Endothelial cell of umbilical vein (primary cell): ENCODE results near the gene F5. TPM values are rescaled to one million over a fixed set of nuclear protein-coding genes. Genes with fewer than 3 reads are reported as not detected.
A peak's percentile ranks its signal among the peaks of the same experiment; 100 is the strongest.

Experiments used
- BruUV-seq: library from RNA; stranded (reverse); fragments of 400-500 nt; replicated peaks from 2 replicates; lab custom pipeline; 2021; lab: Mats Ljungman, UMichigan
- CTCF ChIA-PET: fragments of 300-600, 350-600 bp; sonication (Branson Sonifier 250); formaldehyde crosslinking; loops from one replicate; lab custom pipeline; 2021; ENCODE audit warnings: antibody characterized with exemption, inconsistent platforms; lab: Charles Lee
- POLR2A ChIA-PET: fragments of 300-600, 350-600 bp; sonication (Branson Sonifier 250); formaldehyde crosslinking; loops from one replicate; lab custom pipeline; 2021; ENCODE audit warnings: antibody characterized with exemption, inconsistent platforms; lab: Charles Lee
- DNase-seq: peaks from one replicate; pipeline ENCODE4 v3.0.0-alpha.2; 2011; ENCODE audit warnings: low read depth, low spot score
- FAIRE-seq: peaks from 2 replicates; lab custom pipeline; 2011; peaks lifted over from hg19 to GRCh38; lab: Jason Lieb, UNC
- H2AFZ ChIP-seq: 2 replicates; pipeline ENCODE4 v1.6.0; 2012; ENCODE audit warnings: low read depth, low read length, control low read depth, inconsistent platforms
- H3K27ac ChIP-seq: 2 replicates; pipeline ENCODE4 v1.5.1; 2011; ENCODE audit warnings: low read depth, mild to moderate bottlenecking, control low read depth, low read length, moderate library complexity; ENCODE audit not compliant: insufficient read depth
- H3K27me3 ChIP-seq, 2 experiments: 2 replicates each; pipeline versions ENCODE4 v1.6.0 to v1.6.1; 2011; ENCODE audit warnings: low read length in 2 of 2, mixed read lengths in 1 of 2; ENCODE audit not compliant: control insufficient read depth in 2 of 2, insufficient read depth in 2 of 2
- H3K36me3 ChIP-seq, 2 experiments: 2 replicates in 1 of 2; 3 replicates in 1 of 2; pipeline ENCODE4 v1.5.1; 2011; ENCODE audit warnings: low read length in 2 of 2, mild to moderate bottlenecking in 1 of 2, moderate library complexity in 1 of 2; ENCODE audit not compliant: control insufficient read depth in 2 of 2, insufficient read depth in 2 of 2; ENCODE audit errors: extremely low read depth in 1 of 2
- H3K4me1 ChIP-seq: 3 replicates; pipeline ENCODE4 v1.5.1; 2011; ENCODE audit warnings: mild to moderate bottlenecking, low read length; ENCODE audit not compliant: control insufficient read depth, insufficient read depth; ENCODE audit errors: extremely low read depth
- H3K4me2 ChIP-seq: 2 replicates; pipeline ENCODE4 v1.6.1; 2011; ENCODE audit warnings: low read length, control low read depth, mixed read lengths; ENCODE audit not compliant: insufficient read depth
- H3K4me3 ChIP-seq, 3 experiments: fragments of 200-600 bp in 1 of 3; sonication (generic), shearing (Covaris generic) in 1 of 3; replicated peaks in 1 of 3; 2 replicates each; pipeline ENCODE4 v1.5.1; 2011 to 2016; ENCODE audit warnings: control low read depth in 3 of 3, low read length in 3 of 3, mild to moderate bottlenecking in 2 of 3, inconsistent platforms in 1 of 3, low read depth in 1 of 3, moderate library complexity in 1 of 3; ENCODE audit not compliant: insufficient read depth in 1 of 3
- H3K79me2 ChIP-seq: 2 replicates; pipeline ENCODE4 v1.6.0; 2012; ENCODE audit warnings: low read length, inconsistent platforms; ENCODE audit not compliant: control insufficient read depth, insufficient read depth
- H3K9ac ChIP-seq: replicated peaks from 2 replicates; pipeline ENCODE3; 2011; ENCODE audit warnings: low read length, control low read depth; ENCODE audit not compliant: insufficient read depth; ENCODE audit errors: extremely low read depth
- H3K9me1 ChIP-seq: replicated peaks from 3 replicates; pipeline ENCODE4 v1.6.0; 2011; ENCODE audit warnings: mild to moderate bottlenecking, low read length; ENCODE audit not compliant: control insufficient read depth, insufficient read depth; ENCODE audit errors: extremely low read depth
- H3K9me3 ChIP-seq: replicated peaks from 2 replicates; pipeline ENCODE4 v1.5.1; 2012; ENCODE audit warnings: low read length, inconsistent platforms; ENCODE audit not compliant: control insufficient read depth, insufficient read depth
- H4K20me1 ChIP-seq: replicated peaks from 2 replicates; pipeline ENCODE3; 2011; ENCODE audit warnings: mild to moderate bottlenecking, low read length; ENCODE audit not compliant: control insufficient read depth, insufficient read depth; ENCODE audit errors: extremely low read depth
- CTCF ChIP-seq, 2 donors: IDR thresholded peaks; 1 replicate in 1 of 2; 2 replicates in 1 of 2; pipeline ENCODE4 v1.5.1; 2011; ENCODE audit warnings: low read length in 2 of 2, mild to moderate bottlenecking in 2 of 2, moderate library complexity in 2 of 2, control low read depth in 1 of 2, inconsistent platforms in 1 of 2, low read depth in 1 of 2; ENCODE audit not compliant: insufficient read depth in 1 of 2; ENCODE audit errors: extremely low read depth in 1 of 2
- EZH2 ChIP-seq: IDR thresholded peaks from 2 replicates; pipeline ENCODE4 v1.6.1; 2012; ENCODE audit warnings: borderline replicate concordance, low read depth, mild to moderate bottlenecking, moderate library complexity, low read length, inconsistent platforms; ENCODE audit not compliant: severe bottlenecking
- FOS ChIP-seq: IDR thresholded peaks from 2 replicates; pipeline ENCODE4 v1.6.1; 2011; ENCODE audit warnings: mild to moderate bottlenecking, low read length, moderate library complexity, borderline replicate concordance; ENCODE audit not compliant: insufficient read depth
- GATA2 ChIP-seq: IDR thresholded peaks from 2 replicates; pipeline ENCODE4 v1.7.0; 2011; ENCODE audit warnings: low read depth, mild to moderate bottlenecking, moderate library complexity, mixed read lengths, low read length; ENCODE audit not compliant: insufficient read length, insufficient read depth
- JUN ChIP-seq: IDR thresholded peaks from 2 replicates; pipeline ENCODE4 v1.6.1; 2011; ENCODE audit warnings: borderline replicate concordance, low read depth; ENCODE audit not compliant: insufficient read length, insufficient read depth
- MAX ChIP-seq: IDR thresholded peaks from 2 replicates; pipeline ENCODE4 v1.6.1; 2011; ENCODE audit not compliant: insufficient read depth, insufficient read length
- MYC ChIP-seq: IDR thresholded peaks from one replicate; pipeline ENCODE4 v1.6.1; 2011; ENCODE audit warnings: mild to moderate bottlenecking, low read depth, low read length
- POLR2A ChIP-seq: IDR thresholded peaks from 2 replicates; pipeline ENCODE4 v1.6.1; 2012; ENCODE audit warnings: low read depth, mild to moderate bottlenecking, control low read depth, low read length
- POLR2AphosphoS5 ChIP-seq: IDR thresholded peaks from 2 replicates; pipeline ENCODE4 v1.6.1; 2012; ENCODE audit warnings: low read depth, mild to moderate bottlenecking, control low read depth, low read length, moderate library complexity; ENCODE audit not compliant: insufficient read depth
- dilution Hi-C: fragments of 300-500 bp; cut with MboI; formaldehyde crosslinking; loops from one replicate; pipeline ENCODE4 v1.15.0; 2019; ENCODE audit warnings: low sequenced_read_pairs; ENCODE audit not compliant: extremely low pct_ligation_motif_present
- intact Hi-C: fragments of 100-400 bp; cut with micrococcal nuclease; formaldehyde crosslinking; loops from one replicate; pipeline ENCODE4 v1.10.0; 2022
- polyA plus RNA-seq, 4 experiments: library from polyadenylated mRNA; depleted of rRNA in 3 of 4; stranded (reverse) in 3 of 4; unstranded in 1 of 4; fragments of >200 nt; gene quantifications; 2 replicates each; pipeline versions ENCODE4 v1.2.1 to v1.2.3, GENCODE V29; 2011 to 2012; ENCODE audit warnings: missing spikeins in 1 of 4
- total RNA-seq: library from RNA; stranded (reverse); gene quantifications from 2 replicates; pipeline ENCODE4 v1.2.3, GENCODE V29; 2021

The F5 gene
- total and polyA plus RNA-seq, 2 donors (not counting 3 experiments of a cell fraction or from before 2014, with no cell fraction given) = not detected

GRCh38 chr1:169550294-169550693, 36.0 kb downstream of the F5 start:
- no peaks in the 10 kb centered on the region for H3K79me2 ChIP-seq
- H3K27ac ChIP-seq = no peak overlapping the region
- no peak overlapping the region for H3K4me3 ChIP-seq
- no peak overlapping the region for H3K4me2 ChIP-seq
- dilution Hi-C loops = no loop called here
- H3K4me1 ChIP-seq = no peaks in the 10 kb centered on the region
- no peaks in the 10 kb centered on the region for H3K9me3 ChIP-seq
- CTCF ChIA-PET = interaction anchor here (3.6 to 5.1 kb wide), 3 partner anchors 162 to 947 kb away, joined by 17 to 40 read pairs (median 36); no protein-coding TSS in a partner anchor
- no peak overlapping the region for H3K9ac ChIP-seq
- no peaks in the 10 kb centered on the region for H3K36me3 ChIP-seq
- DNase-seq (peak; percentile 58), FAIRE-seq (peak; percentile 82)
- intact Hi-C loops = loop anchor here (1.0 kb wide), 3 partner anchors 51 to 259 kb away; partner anchors contain the start of gene SELL
- no peaks in the 10 kb centered on the region for H3K9me1 ChIP-seq
- H4K20me1 ChIP-seq = no peaks in the 10 kb centered on the region
- H2AFZ ChIP-seq = no peak overlapping the region
- TF ChIP-seq MAX (no peak), CTCF (IDR thresholded peaks at IDR 0.05; ENCODE audit: extremely low read depth in 1 of 2, insufficient read depth in 1 of 2, low read depth in 1 of 2, low read length in 2 of 2) (peak; percentile 35 to 42)
- no peaks in the 10 kb centered on the region for H3K27me3 ChIP-seq
- BruUV-seq = no TSS peak
- POLR2A ChIA-PET = no interaction called here

GRCh38 chr1:169548282-169548681, 38.0 kb downstream of the F5 start:
- Histone ChIP-seq H3K27me3 (no peaks in the 10 kb centered on the region), H3K4me2 (no peak overlapping the region), H3K4me3 (no peak overlapping the region), H3K79me2 (no peaks in the 10 kb centered on the region), H4K20me1 (no peaks in the 10 kb centered on the region), H3K9ac (no peak overlapping the region), H3K4me1 (no peaks in the 10 kb centered on the region), H3K27ac (no peak overlapping the region), H2AFZ (no peak overlapping the region), H3K36me3 (no peaks in the 10 kb centered on the region), H3K9me1 (no peaks in the 10 kb centered on the region), H3K9me3 (no peaks in the 10 kb centered on the region)
- DNase-seq (no peak), FAIRE-seq (no peak)
- ChIA-PET POLR2A (no interaction called here), CTCF (interaction anchor here (1.4 to 4.5 kb wide), 6 partner anchors 83 to 1205 kb away, joined by 3 to 204 read pairs (median 26); no protein-coding TSS in a partner anchor)
- no peak for TF ChIP-seq JUN
- no peak for TF ChIP-seq MAX
- TF ChIP-seq MYC = no peak
- TF ChIP-seq EZH2 = no peak
- TF ChIP-seq CTCF (IDR thresholded peaks at IDR 0.05; ENCODE audit: extremely low read depth in 1 of 2, insufficient read depth in 1 of 2, low read depth in 1 of 2, low read length in 2 of 2) = no peak
- no peak for TF ChIP-seq POLR2A
- no peak for TF ChIP-seq FOS
- no peak for TF ChIP-seq GATA2
- no peak for TF ChIP-seq POLR2AphosphoS5
- intact Hi-C loops = no loop called here
- dilution Hi-C loops = no loop called here
- BruUV-seq = no TSS peak
